Measurements from ENCODE around the gene CC2D1A. TPM values are rescaled to one million over a fixed set of nuclear protein-coding genes. Genes with fewer than 3 reads are reported as not detected.
"Not testable (repeated sequence)": the region's sequence is repeated elsewhere in the genome, so short reads cannot be mapped to it uniquely, and the experiment has no call there.

Gene CC2D1A
- polyA plus RNA-seq, 1 of the 3 experiments (the other 2 are of a cell fraction), result 24.2 TPM

DNA sequence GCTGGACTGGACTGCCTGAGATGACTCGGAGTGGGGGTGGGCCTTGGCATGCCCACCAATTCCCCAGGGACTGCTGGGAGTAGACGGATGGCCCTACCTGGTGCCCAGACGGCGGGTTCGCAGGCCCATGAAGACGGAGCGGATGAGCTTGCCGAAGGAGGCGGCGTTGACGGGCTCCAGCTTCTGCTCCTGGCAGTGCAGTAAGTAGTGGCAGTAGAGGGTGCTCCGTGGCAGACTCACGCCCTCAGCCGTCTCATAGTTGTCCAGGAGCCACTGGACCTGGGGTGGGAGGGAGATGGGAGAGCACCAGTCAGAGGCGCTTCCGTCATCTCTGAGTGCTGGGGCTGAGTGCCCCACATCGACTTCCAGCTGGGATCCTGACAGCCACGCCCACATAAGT is 63.9 kb downstream of the CC2D1A start:
- Histone ChIP-seq H3K36me3 (replicated peaks in 1 of 2; ENCODE audit: control insufficient read depth in 1 of 2, insufficient read depth in 2 of 2, low read length in 1 of 2) (peaks cover 0 to 10% of the 10 kb centered on the region in 2 experiments), H3K27ac (ENCODE audit: low read depth in 2 of 2, low read length in 1 of 2) (no peak overlapping the region), H4K20me1 (ENCODE audit: insufficient read depth) (no peaks in the 10 kb centered on the region), H3K4me2 (no peak overlapping the region), H3K9me3 (no peaks in the 10 kb centered on the region), H3K9ac (no peak overlapping the region), H2AFZ (ENCODE audit: low read depth) (no peak overlapping the region), H3K27me3 (ENCODE audit: insufficient read depth) (no peaks in the 10 kb centered on the region), H3K4me3 (ENCODE audit: low read depth in 2 of 2, low read length in 1 of 2) (no peak overlapping the region), H3F3A (replicated peaks; ENCODE audit: insufficient read depth) (no peaks in the 10 kb centered on the region), H3K4me1 (ENCODE audit: control insufficient read depth in 1 of 2, insufficient read depth in 2 of 2, low read depth in 1 of 2, low read length in 1 of 2) (no peaks in the 10 kb centered on the region), H3K79me2 (ENCODE audit: insufficient read depth) (no peaks in the 10 kb centered on the region), H3K9me2 (no peaks in the 10 kb centered on the region)
- no peak for TF ChIP-seq SMC3 (IDR thresholded peaks at IDR 0.05; ENCODE audit: low read depth, low read length)
- TF ChIP-seq RAD21 (IDR thresholded peaks at IDR 0.05; ENCODE audit: low read length), result no peak
- TF ChIP-seq, protein P1, sequence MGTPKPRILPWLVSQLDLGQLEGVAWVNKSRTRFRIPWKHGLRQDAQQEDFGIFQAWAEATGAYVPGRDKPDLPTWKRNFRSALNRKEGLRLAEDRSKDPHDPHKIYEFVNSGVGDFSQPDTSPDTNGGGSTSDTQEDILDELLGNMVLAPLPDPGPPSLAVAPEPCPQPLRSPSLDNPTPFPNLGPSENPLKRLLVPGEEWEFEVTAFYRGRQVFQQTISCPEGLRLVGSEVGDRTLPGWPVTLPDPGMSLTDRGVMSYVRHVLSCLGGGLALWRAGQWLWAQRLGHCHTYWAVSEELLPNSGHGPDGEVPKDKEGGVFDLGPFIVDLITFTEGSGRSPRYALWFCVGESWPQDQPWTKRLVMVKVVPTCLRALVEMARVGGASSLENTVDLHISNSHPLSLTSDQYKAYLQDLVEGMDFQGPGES (IDR thresholded peaks at IDR 0.05; ENCODE audit: low read depth, low read length), result no peak
- no peak for TF ChIP-seq GABPA (IDR thresholded peaks at IDR 0.05; ENCODE audit: low read depth)
- TF ChIP-seq, protein P2, sequence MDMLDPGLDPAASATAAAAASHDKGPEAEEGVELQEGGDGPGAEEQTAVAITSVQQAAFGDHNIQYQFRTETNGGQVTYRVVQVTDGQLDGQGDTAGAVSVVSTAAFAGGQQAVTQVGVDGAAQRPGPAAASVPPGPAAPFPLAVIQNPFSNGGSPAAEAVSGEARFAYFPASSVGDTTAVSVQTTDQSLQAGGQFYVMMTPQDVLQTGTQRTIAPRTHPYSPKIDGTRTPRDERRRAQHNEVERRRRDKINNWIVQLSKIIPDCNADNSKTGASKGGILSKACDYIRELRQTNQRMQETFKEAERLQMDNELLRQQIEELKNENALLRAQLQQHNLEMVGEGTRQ (IDR thresholded peaks at IDR 0.05; ENCODE audit: borderline replicate concordance, low read depth, low read length), result no peak
- TF ChIP-seq, protein P3, sequence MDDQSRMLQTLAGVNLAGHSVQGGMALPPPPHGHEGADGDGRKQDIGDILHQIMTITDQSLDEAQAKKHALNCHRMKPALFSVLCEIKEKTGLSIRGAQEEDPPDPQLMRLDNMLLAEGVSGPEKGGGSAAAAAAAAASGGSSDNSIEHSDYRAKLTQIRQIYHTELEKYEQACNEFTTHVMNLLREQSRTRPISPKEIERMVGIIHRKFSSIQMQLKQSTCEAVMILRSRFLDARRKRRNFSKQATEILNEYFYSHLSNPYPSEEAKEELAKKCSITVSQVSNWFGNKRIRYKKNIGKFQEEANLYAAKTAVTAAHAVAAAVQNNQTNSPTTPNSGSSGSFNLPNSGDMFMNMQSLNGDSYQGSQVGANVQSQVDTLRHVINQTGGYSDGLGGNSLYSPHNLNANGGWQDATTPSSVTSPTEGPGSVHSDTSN (IDR thresholded peaks at IDR 0.05), result no peak
- no peak for TF ChIP-seq FOSL2 (IDR thresholded peaks at IDR 0.05; ENCODE audit: borderline replicate concordance, low read depth)
- no peak for TF ChIP-seq EP300 (IDR thresholded peaks at IDR 0.05; ENCODE audit: borderline replicate concordance in 1 of 2, low read depth in 1 of 2, low read length in 1 of 2)
- TF ChIP-seq GATA2 (CRISPR knock-in tag; IDR thresholded peaks at IDR 0.05), result no peak
- TF ChIP-seq, protein P4, sequence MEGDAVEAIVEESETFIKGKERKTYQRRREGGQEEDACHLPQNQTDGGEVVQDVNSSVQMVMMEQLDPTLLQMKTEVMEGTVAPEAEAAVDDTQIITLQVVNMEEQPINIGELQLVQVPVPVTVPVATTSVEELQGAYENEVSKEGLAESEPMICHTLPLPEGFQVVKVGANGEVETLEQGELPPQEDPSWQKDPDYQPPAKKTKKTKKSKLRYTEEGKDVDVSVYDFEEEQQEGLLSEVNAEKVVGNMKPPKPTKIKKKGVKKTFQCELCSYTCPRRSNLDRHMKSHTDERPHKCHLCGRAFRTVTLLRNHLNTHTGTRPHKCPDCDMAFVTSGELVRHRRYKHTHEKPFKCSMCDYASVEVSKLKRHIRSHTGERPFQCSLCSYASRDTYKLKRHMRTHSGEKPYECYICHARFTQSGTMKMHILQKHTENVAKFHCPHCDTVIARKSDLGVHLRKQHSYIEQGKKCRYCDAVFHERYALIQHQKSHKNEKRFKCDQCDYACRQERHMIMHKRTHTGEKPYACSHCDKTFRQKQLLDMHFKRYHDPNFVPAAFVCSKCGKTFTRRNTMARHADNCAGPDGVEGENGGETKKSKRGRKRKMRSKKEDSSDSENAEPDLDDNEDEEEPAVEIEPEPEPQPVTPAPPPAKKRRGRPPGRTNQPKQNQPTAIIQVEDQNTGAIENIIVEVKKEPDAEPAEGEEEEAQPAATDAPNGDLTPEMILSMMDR (IDR thresholded peaks at IDR 0.05), result no peak
- no peak for TF ChIP-seq RXRA (IDR thresholded peaks at IDR 0.05; ENCODE audit: borderline replicate concordance, low read depth)
- no peak for TF ChIP-seq CHD2 (IDR thresholded peaks at IDR 0.05; ENCODE audit: low read length, partially characterized antibody)
- no peak for TF ChIP-seq NFIC (IDR thresholded peaks at IDR 0.05; ENCODE audit: borderline replicate concordance)
- TF ChIP-seq MEF2A (IDR thresholded peaks at IDR 0.05; ENCODE audit: borderline replicate concordance, low read depth), result no peak
- no peak for TF ChIP-seq TCF12 (IDR thresholded peaks at IDR 0.05)
- TF ChIP-seq TAF1 (IDR thresholded peaks at IDR 0.05; ENCODE audit: borderline replicate concordance, low read depth, low read length), result no peak
- TF ChIP-seq, protein P5, sequence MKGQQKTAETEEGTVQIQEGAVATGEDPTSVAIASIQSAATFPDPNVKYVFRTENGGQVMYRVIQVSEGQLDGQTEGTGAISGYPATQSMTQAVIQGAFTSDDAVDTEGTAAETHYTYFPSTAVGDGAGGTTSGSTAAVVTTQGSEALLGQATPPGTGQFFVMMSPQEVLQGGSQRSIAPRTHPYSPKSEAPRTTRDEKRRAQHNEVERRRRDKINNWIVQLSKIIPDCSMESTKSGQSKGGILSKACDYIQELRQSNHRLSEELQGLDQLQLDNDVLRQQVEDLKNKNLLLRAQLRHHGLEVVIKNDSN (IDR thresholded peaks at IDR 0.05; ENCODE audit: borderline replicate concordance, low read depth), result no peak
- no peak for TF ChIP-seq YY1 (IDR thresholded peaks at IDR 0.05; ENCODE audit: low read depth)
- TF ChIP-seq EZH2phosphoT487 (IDR thresholded peaks at IDR 0.05; ENCODE audit: borderline replicate concordance, low read depth), result no peak
- no peak for DNase-seq
- 94% methylated on average over 3 of the region's 18 CpGs for WGBS (ENCODE audit: low lambda C conversion rate)
- CTCF ChIA-PET, result interaction anchor here (1.1 to 1.3 kb wide), 2 partner anchors 89 to 90 kb away, joined by 3 to 4 read pairs; no protein-coding TSS in a partner anchor
- POLR2A ChIA-PET, result interaction anchor here (0.8 kb wide), 1 partner anchor 9 kb away, joined by 5 read pairs; no protein-coding TSS in a partner anchor

DNA sequence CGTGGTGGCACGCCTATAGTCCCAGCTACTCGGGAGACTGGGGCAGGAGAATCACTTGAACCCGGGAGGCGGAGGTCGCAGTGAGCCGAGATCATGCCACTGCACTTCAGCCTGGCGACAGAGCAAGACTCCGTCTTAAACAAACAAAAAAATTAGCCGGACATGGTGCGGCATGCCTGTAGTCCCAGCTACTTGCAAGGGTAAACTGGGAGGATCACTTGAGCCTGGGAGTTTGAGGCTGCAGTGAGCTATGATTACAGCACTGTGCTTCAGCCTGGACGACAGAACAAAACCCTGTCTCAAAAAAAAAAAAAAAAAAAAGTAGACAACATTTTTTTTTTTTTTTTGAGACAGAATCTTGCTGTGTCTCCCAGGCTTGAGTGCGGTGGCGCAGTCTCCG is 65.9 kb downstream of the CC2D1A start:
- not testable (repeated sequence) for H3F3A ChIP-seq (replicated peaks; ENCODE audit: insufficient read depth); H3K4me1 ChIP-seq (ENCODE audit: control insufficient read depth in 1 of 2, insufficient read depth in 2 of 2, low read depth in 1 of 2, low read length in 1 of 2)

More for the DNA sequence above, 65.9 kb downstream of the CC2D1A start:
- H3K27ac ChIP-seq (ENCODE audit: low read depth in 2 of 2, low read length in 1 of 2); H3K36me3 ChIP-seq (replicated peaks in 1 of 2; ENCODE audit: control insufficient read depth in 1 of 2, insufficient read depth in 2 of 2, low read length in 1 of 2); H3K4me3 ChIP-seq (ENCODE audit: low read depth in 2 of 2, low read length in 1 of 2); H3K27me3 ChIP-seq (ENCODE audit: insufficient read depth); H3K79me2 ChIP-seq (ENCODE audit: insufficient read depth); H3K4me2 ChIP-seq; POLR2A ChIA-PET; H3K9me3 ChIP-seq; H2AFZ ChIP-seq (ENCODE audit: low read depth); DNase-seq; H4K20me1 ChIP-seq (ENCODE audit: insufficient read depth); H3K9me2 ChIP-seq; H3K9ac ChIP-seq: not testable (repeated sequence)
- WGBS (ENCODE audit: low lambda C conversion rate), result 94% methylated on average over 15 of the region's 15 CpGs
- CTCF ChIA-PET, result interaction anchor here (0.7 to 3.1 kb wide), 5 partner anchors 13 to 100 kb away, joined by 3 to 12 read pairs (median 3); partner anchors contain the start of genes IL27RA and MISP3
